PC-3 (cell line): ENCODE data around the gene ASCL5.

Experiments
- CTCF ChIP-seq: fragments of 300-600 bp; sonication (generic); conservative IDR thresholded peaks from 2 replicates; pipeline ENCODE4 v1.5.1; 2017; ENCODE audit warnings: antibody characterized with exemption, low read depth, mild to moderate bottlenecking, low read length
- EZH2 ChIP-seq: fragments of 300-600 bp; sonication (generic); IDR thresholded peaks from one replicate; pipeline ENCODE4 v1.6.1; 2017; ENCODE audit warnings: antibody characterized with exemption, mild to moderate bottlenecking, low read length; ENCODE audit not compliant: unreplicated experiment

- no peak for TF ChIP-seq CTCF
- TF ChIP-seq EZH2: no peak
These were observed 12.8 kb upstream of the ASCL5 start for GRCh38 chr1:201139756-201140155.
